Chondrocyte (in vitro differentiated cells): Measurements from ENCODE around the gene FOSB. TPM values are rescaled to one million over a fixed set of nuclear protein-coding genes. Genes with fewer than 3 reads are reported as not detected.

Source experiments
- DNase-seq: peaks from one replicate; pipeline ENCODE4 v3.0.0; 2021; ENCODE audit warnings: mixed read lengths, low spot score
- H3K27ac Mint-ChIP-seq: one replicate; pipeline ENCODE4 v1.8.0; 2021; ENCODE audit warnings: mild to moderate bottlenecking, moderate library complexity, mixed read lengths; ENCODE audit not compliant: unreplicated experiment
- H3K27me3 Mint-ChIP-seq: 2 replicates; pipeline ENCODE4 v1.8.0; 2021; ENCODE audit warnings: low read depth, mixed read lengths
- H3K36me3 Mint-ChIP-seq: 2 replicates; pipeline ENCODE4 v1.8.0; 2021; ENCODE audit warnings: low read depth, mixed read lengths
- H3K4me1 Mint-ChIP-seq: 2 replicates; pipeline ENCODE4 v1.8.0; 2021; ENCODE audit warnings: low read depth, mild to moderate bottlenecking, mixed read lengths
- H3K4me3 Mint-ChIP-seq: one replicate; pipeline ENCODE4 v1.8.0; 2021; ENCODE audit warnings: mild to moderate bottlenecking, moderate library complexity, mixed read lengths; ENCODE audit not compliant: unreplicated experiment
- H3K9me3 Mint-ChIP-seq: 2 replicates; pipeline ENCODE4 v1.8.0; 2021; ENCODE audit warnings: low read depth, mixed read lengths
- total RNA-seq: library from RNA; stranded (reverse); gene quantifications from 3 replicates; pipeline ENCODE4 v1.2.1, GENCODE V29; 2021
- TF ChIP-seq, protein P1 (sequence below): fragments of 200-600 bp; sonication (generic); IDR thresholded peaks from 2 replicates; pipeline ENCODE4 v1.5.0; 2021; ENCODE audit warnings: antibody characterized with exemption, mild to moderate bottlenecking, moderate library complexity

Gene FOSB
- total RNA-seq, 1 donor from 2014 or later: 43.8 TPM

DNA sequence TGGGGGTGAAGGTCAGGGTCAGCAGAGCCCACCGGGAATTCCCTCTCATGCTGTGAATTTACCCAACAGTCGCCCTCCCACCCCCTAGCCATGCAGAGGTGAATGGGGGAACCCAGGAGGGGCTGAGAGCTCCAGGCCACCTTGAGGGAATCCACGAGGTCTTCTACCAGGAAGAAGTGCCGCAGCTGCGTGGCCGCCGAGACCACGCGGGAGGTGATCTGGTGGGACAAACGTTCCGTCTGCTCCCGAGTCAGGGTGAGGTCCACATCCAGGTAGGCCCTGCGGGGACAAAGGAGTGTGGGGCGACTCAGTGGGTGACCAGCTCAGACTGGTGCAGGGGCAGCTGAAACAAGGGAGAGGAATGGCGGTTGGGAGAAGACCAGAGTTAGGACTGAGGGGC lies 20.9 kb downstream of the FOSB start:
- no peaks in the 10 kb centered on the region for H3K27me3 Mint-ChIP-seq
- H3K27ac Mint-ChIP-seq: no peak overlapping the region
- TF ChIP-seq, protein P1, sequence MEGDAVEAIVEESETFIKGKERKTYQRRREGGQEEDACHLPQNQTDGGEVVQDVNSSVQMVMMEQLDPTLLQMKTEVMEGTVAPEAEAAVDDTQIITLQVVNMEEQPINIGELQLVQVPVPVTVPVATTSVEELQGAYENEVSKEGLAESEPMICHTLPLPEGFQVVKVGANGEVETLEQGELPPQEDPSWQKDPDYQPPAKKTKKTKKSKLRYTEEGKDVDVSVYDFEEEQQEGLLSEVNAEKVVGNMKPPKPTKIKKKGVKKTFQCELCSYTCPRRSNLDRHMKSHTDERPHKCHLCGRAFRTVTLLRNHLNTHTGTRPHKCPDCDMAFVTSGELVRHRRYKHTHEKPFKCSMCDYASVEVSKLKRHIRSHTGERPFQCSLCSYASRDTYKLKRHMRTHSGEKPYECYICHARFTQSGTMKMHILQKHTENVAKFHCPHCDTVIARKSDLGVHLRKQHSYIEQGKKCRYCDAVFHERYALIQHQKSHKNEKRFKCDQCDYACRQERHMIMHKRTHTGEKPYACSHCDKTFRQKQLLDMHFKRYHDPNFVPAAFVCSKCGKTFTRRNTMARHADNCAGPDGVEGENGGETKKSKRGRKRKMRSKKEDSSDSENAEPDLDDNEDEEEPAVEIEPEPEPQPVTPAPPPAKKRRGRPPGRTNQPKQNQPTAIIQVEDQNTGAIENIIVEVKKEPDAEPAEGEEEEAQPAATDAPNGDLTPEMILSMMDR: no peak
- no peaks in the 10 kb centered on the region for H3K36me3 Mint-ChIP-seq
- no peak overlapping the region for H3K4me3 Mint-ChIP-seq
- no peak for DNase-seq
- peaks cover 13% of the 10 kb centered on the region for H3K4me1 Mint-ChIP-seq
- no peaks in the 10 kb centered on the region for H3K9me3 Mint-ChIP-seq

GRCh38 chr19:45489216-45489855 lies 21.5 kb downstream of the FOSB start:
- Mint-ChIP-seq H3K27me3 (no peaks in the 10 kb centered on the region), H3K4me1 (peaks cover 13% of the 10 kb centered on the region), H3K4me3 (no peak overlapping the region), H3K36me3 (no peaks in the 10 kb centered on the region), H3K27ac (no peak overlapping the region), H3K9me3 (no peaks in the 10 kb centered on the region)
- TF ChIP-seq, protein P1: no peak
- no peak for DNase-seq

GRCh38 chr19:45492137-45492626 lies 24.4 kb downstream of the FOSB start:
- no peaks in the 10 kb centered on the region for H3K9me3 Mint-ChIP-seq
- no peaks in the 10 kb centered on the region for H3K36me3 Mint-ChIP-seq
- H3K4me1 Mint-ChIP-seq: peaks cover 20% of the 10 kb centered on the region
- H3K27me3 Mint-ChIP-seq: peaks cover 2% of the 10 kb centered on the region
- TF ChIP-seq, protein P1: no peak
- H3K4me3 Mint-ChIP-seq: peak overlapping the region; percentile 61
- no peak for DNase-seq
- H3K27ac Mint-ChIP-seq: no peak overlapping the region

DNA sequence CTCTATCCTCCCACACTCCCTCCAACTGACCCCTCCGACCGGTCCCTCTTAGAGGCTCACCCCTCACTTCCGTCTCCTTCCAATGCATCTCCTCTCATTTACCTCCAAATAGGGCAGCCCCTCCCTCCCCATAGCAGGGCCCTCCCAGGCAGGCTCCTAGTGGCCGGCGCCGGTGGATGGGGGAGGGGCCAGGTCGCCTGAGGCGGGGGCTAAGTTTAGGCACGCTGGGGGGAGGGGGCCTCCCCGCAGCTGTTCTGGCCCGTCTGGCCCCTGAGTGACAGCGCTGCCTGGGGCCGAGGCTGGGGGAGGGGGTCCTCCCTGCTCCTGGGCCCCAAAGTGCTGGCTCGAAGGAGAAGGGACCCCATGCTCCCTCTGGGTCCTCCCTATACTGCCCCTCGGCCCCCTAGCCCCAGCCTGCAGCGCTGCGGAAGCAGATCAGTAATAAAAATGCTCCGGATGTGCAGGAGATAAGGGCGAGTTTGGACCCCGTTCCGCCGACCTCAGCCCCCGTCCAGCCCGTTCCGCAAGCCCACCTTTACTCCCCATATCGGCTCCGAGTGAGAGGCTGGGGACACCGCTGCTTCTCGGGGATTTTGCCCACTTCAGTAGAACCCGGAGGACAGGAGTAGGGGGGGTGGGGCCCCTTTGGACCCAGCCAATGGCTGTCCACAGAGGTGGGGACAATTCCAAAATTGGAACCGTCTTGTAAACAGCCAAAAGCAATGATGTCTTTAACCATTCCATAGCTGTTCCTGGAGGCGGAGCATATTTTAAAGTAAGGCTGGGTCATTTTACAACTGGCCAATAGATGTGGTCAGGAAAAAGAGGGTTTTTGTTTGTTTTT lies 25.1 kb downstream of the FOSB start:
- no peaks in the 10 kb centered on the region for H3K36me3 Mint-ChIP-seq
- H3K4me1 Mint-ChIP-seq: peaks cover 23% of the 10 kb centered on the region
- peak overlapping the region; percentile 61 for H3K27ac Mint-ChIP-seq
- TF ChIP-seq, protein P1: no peak
- no peaks in the 10 kb centered on the region for H3K9me3 Mint-ChIP-seq
- peaks cover 4% of the 10 kb centered on the region for H3K27me3 Mint-ChIP-seq
- peak overlapping the region; percentile 82 for H3K4me3 Mint-ChIP-seq
- no peak for DNase-seq

DNA sequence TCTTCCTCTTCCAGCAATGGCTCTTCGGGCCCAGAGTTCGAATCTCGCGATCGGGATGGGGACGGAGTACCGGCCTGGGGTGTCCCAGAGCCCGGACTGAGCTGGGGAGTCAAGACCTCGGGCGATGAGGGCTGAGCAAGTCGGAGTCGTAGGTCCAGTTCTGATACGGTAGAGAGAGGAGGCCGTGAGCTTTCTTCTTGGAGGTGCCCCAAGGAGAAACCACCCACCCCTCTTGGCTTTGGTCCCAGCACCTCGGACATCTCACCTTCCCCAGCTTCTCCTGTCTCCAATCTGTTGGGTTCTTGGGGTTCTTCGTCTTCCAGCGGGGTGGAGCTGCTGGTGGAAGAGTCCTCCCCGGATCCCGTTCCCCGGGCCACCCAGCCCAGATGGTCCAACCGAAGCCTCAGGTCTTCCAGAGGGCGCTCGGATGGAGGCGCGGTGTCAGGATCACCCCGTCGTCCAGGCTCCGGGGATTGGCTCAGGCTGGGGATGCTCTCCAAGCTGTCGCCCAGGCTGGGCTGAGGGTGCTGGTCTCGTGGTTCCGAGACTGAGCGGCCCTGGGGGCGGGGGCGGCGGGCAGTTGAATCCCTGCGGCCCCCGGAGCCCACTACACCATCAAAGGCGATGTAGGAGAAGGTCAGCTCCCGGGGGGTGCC lies 26.6 kb downstream of the FOSB start:
- no peaks in the 10 kb centered on the region for H3K36me3 Mint-ChIP-seq
- no peaks in the 10 kb centered on the region for H3K9me3 Mint-ChIP-seq
- TF ChIP-seq, protein P1: no peak
- H3K4me3 Mint-ChIP-seq: no peak overlapping the region
- peaks cover 13% of the 10 kb centered on the region for H3K27me3 Mint-ChIP-seq
- no peak overlapping the region for H3K27ac Mint-ChIP-seq
- DNase-seq: no peak
- H3K4me1 Mint-ChIP-seq: peaks cover 31% of the 10 kb centered on the region
